CD4-positive, alpha-beta T cell (primary cell): ENCODE measurements around the gene PLEKHN1. TPM values are rescaled to one million over a fixed set of nuclear protein-coding genes. Genes with fewer than 3 reads are reported as not detected.

ENCODE experiments used
- ATAC-seq: fragments of 200-7000 bp; cut with Tn5 transposase; one replicate; pipeline ENCODE4 v1.10.0; 2022; ENCODE audit warnings: mild to moderate bottlenecking; ENCODE audit not compliant: poor library complexity
- CTCF ChIA-PET: fragments of 350-600 bp; sonication (Branson Sonifier 250); formaldehyde crosslinking; loops from one replicate; lab custom pipeline; 2021; ENCODE audit warnings: antibody characterized with exemption, inconsistent platforms; lab: Charles Lee
- POLR2A ChIA-PET: fragments of 350-600 bp; sonication (Branson Sonifier 250); formaldehyde crosslinking; loops from one replicate; lab custom pipeline; 2021; ENCODE audit warnings: antibody characterized with exemption, inconsistent platforms; lab: Charles Lee
- DNase-seq, 14 experiments: peaks; one replicate each; pipeline ENCODE4 v3.0.0-alpha.2; 2013 to 2020; ENCODE audit warnings: mixed read lengths in 2 of 14
- H3K27ac ChIP-seq, 2 donors: one replicate each; pipeline versions ENCODE4 v1.5.1 to v1.7.0; 2013; ENCODE audit warnings: low read length in 2 of 2, low read depth in 1 of 2, mild to moderate bottlenecking in 1 of 2
- H3K27me3 ChIP-seq, 2 experiments: 1 replicate in 1 of 2; 2 replicates in 1 of 2; pipeline versions ENCODE4 v1.6.1 to v1.7.0; 2013; ENCODE audit warnings: low read length in 2 of 2, control low read depth in 1 of 2, mild to moderate bottlenecking in 1 of 2, moderate library complexity in 1 of 2; ENCODE audit not compliant: insufficient read depth in 2 of 2, control insufficient read depth in 1 of 2
- H3K36me3 ChIP-seq: one replicate; pipeline ENCODE4 v1.6.1; 2013; ENCODE audit warnings: low read length, control low read depth; ENCODE audit not compliant: insufficient read depth
- H3K4me1 ChIP-seq: one replicate; pipeline ENCODE4 v1.6.1; 2013; ENCODE audit warnings: low read length, control low read depth; ENCODE audit not compliant: insufficient read depth
- H3K4me3 ChIP-seq: one replicate; pipeline ENCODE4 v1.5.1; 2013; ENCODE audit warnings: mild to moderate bottlenecking, low read length, moderate library complexity
- H3K9me3 ChIP-seq, 2 experiments: 1 replicate in 1 of 2; 2 replicates in 1 of 2; pipeline versions ENCODE4 v1.6.1 to v1.7.0; 2013; ENCODE audit warnings: low read length in 2 of 2, mild to moderate bottlenecking in 2 of 2, control low read depth in 1 of 2, moderate library complexity in 1 of 2; ENCODE audit not compliant: control insufficient read depth in 1 of 2, insufficient read depth in 1 of 2
- H3K27ac Mint-ChIP-seq: one replicate; pipeline ENCODE4 v1.8.0; 2020; ENCODE audit warnings: mixed read lengths
- H3K27me3 Mint-ChIP-seq: one replicate; pipeline ENCODE4 v1.8.0; 2021; ENCODE audit warnings: mixed read lengths
- H3K36me3 Mint-ChIP-seq: one replicate; pipeline ENCODE4 v1.8.0; 2021; ENCODE audit warnings: low read depth, mixed read lengths
- H3K4me1 Mint-ChIP-seq: one replicate; pipeline ENCODE4 v1.8.0; 2021; ENCODE audit warnings: low read depth, mixed read lengths
- H3K4me3 Mint-ChIP-seq: one replicate; pipeline ENCODE4 v1.8.0; 2020; ENCODE audit warnings: mild to moderate bottlenecking, mixed read lengths
- H3K9me3 Mint-ChIP-seq: one replicate; pipeline ENCODE4 v1.8.0; 2020; ENCODE audit warnings: mixed read lengths
- intact Hi-C, 2 experiments: fragments of 100-400 bp; cut with DNase I in 1 of 2; cut with micrococcal nuclease in 1 of 2; formaldehyde crosslinking; loops; one replicate each; pipeline versions ENCODE4 v1.15.1 to v1.9.0; 2023 to 2025; cut with DNase I, micrococcal nuclease
- total RNA-seq, 174 experiments: library from RNA in 2 of 174; stranded (reverse) in 2 of 174; gene quantifications; one replicate each; pipeline ENCODE4 v1.2.3 and lab custom pipeline; 2021 to 2026
- TF ChIP-seq, protein P1 (sequence below): fragments of 200-600 bp; IDR thresholded peaks from one replicate; pipeline ENCODE4 v1.8.0; 2022; ENCODE audit warnings: antibody characterized with exemption, mild to moderate bottlenecking

Gene PLEKHN1
- total RNA-seq, 2 experiments from 2014 or later, result 0.69 to 0.95 TPM

DNA sequence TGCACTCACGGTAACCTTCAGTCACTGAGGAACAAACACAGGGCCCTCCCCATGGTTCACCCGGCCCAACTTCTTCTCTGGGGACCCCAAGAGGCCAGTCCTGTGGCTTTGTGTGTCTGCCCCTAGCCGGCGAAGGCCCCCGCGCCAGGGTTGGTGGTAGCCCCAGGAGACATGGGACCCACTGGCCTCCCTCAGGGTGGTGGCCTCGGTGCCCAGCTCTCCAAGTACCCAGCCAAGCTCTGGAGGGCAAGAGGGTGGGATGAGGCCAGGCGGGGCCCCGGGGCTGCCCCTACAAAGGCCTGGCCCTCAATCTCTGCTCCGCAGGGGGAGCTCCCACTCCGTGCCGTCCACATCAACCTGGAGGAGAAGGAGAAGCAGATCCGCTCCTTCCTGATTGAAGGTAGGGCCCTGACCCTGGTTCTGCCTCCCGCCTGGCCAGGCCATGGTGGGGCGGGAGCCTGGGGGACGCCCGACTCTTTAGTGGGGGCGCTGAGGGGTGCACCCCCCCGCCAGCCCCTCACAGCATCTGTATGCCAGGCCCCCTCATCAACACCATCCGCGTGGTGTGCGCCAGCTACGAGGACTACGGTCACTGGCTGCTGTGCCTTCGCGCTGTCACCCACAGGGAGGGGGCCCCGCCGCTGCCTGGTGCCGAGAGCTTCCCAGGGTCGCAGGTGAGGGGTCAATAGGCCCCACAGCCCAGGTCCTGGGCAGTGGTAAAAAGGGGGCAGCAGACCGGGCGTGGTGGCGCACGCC is 5.6 kb downstream of the PLEKHN1 start:
- Mint-ChIP-seq H3K4me1 (peaks cover 7% of the 10 kb centered on the region), H3K27ac (no peak overlapping the region), H3K4me3 (no peak overlapping the region), H3K9me3 (no peaks in the 10 kb centered on the region), H3K27me3 (peaks cover 30% of the 10 kb centered on the region), H3K36me3 (no peaks in the 10 kb centered on the region)
- no peaks in the 10 kb centered on the region for H3K36me3 ChIP-seq
- H3K4me1 ChIP-seq, result peaks cover 19% of the 10 kb centered on the region
- DNase-seq (peak in 1 of 14 experiments; percentile 25), ATAC-seq (no peak)
- intact Hi-C loops, result no loop called here
- POLR2A ChIA-PET, result no interaction called here
- TF ChIP-seq, protein P1, sequence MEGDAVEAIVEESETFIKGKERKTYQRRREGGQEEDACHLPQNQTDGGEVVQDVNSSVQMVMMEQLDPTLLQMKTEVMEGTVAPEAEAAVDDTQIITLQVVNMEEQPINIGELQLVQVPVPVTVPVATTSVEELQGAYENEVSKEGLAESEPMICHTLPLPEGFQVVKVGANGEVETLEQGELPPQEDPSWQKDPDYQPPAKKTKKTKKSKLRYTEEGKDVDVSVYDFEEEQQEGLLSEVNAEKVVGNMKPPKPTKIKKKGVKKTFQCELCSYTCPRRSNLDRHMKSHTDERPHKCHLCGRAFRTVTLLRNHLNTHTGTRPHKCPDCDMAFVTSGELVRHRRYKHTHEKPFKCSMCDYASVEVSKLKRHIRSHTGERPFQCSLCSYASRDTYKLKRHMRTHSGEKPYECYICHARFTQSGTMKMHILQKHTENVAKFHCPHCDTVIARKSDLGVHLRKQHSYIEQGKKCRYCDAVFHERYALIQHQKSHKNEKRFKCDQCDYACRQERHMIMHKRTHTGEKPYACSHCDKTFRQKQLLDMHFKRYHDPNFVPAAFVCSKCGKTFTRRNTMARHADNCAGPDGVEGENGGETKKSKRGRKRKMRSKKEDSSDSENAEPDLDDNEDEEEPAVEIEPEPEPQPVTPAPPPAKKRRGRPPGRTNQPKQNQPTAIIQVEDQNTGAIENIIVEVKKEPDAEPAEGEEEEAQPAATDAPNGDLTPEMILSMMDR, result no peak
- CTCF ChIA-PET, result no interaction called here
- H3K4me3 ChIP-seq, result no peak overlapping the region
- no peak overlapping the region for H3K27ac ChIP-seq
- peaks cover 0 to 15% of the 10 kb centered on the region in 2 experiments for H3K9me3 ChIP-seq
- peaks cover 21 to 28% of the 10 kb centered on the region in 2 experiments for H3K27me3 ChIP-seq

- DNase-seq (peak in 1 of 14 experiments; percentile 23), ATAC-seq (no peak)
- POLR2A ChIA-PET, result no interaction called here
- H3K27me3 Mint-ChIP-seq, result peaks cover 30% of the 10 kb centered on the region
- no peaks in the 10 kb centered on the region for H3K36me3 Mint-ChIP-seq
- no peak overlapping the region for H3K27ac Mint-ChIP-seq
- peaks cover 7% of the 10 kb centered on the region for H3K4me1 Mint-ChIP-seq
- no peaks in the 10 kb centered on the region for H3K9me3 Mint-ChIP-seq
- peaks cover 11% of the 10 kb centered on the region for H3K4me1 ChIP-seq
- TF ChIP-seq, protein P1, result no peak
- H3K27me3 ChIP-seq, result peaks cover 21 to 28% of the 10 kb centered on the region in 2 experiments
- intact Hi-C loops, result no loop called here
- CTCF ChIA-PET, result no interaction called here
- H3K4me3 ChIP-seq, result no peak overlapping the region
- H3K9me3 ChIP-seq, result peaks cover 0 to 15% of the 10 kb centered on the region in 2 experiments
- no peak overlapping the region for H3K4me3 Mint-ChIP-seq
- H3K27ac ChIP-seq, result no peak overlapping the region
- H3K36me3 ChIP-seq, result no peaks in the 10 kb centered on the region
Measured at GRCh38 chr1:972726-973458, 6.6 kb downstream of the PLEKHN1 start.

DNA sequence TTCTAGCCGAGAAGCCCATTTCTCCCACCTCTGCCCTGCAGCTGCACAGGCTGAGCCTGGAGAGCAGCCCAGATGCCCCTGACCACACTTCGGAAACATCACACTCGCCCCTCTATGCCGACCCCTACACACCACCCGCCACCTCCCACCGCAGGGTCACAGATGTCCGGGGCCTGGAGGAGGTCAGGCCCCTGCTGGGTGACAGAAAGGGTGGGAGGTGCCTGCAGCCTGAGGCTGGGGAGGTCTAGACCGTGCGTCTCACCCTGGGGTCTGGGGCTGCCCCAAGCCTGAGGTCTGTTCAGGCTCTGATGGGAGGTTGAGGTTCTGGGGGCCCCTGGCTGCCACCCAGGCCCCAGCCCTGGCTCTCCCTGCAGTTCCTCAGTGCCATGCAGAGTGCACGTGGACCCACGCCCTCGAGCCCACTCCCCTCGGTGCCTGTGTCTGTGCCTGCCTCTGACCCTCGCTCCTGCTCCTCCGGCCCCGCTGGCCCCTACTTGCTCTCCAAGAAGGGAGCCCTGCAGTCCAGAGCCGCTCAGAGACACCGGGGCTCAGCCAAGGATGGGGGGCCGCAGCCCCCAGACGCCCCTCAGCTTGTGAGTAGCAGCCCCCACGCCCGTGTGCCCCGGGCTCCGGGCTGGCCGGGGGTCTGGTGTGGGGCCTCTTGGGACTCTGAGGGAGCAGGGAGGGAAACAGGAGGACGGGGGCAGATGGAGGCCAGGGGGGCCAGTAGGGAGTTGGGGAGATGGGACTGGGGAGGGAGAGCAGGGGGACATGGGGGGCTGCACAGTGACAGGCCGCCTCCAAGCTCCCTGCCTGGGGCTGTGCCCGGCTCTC is 7.4 kb downstream of the PLEKHN1 start:
- no peak overlapping the region for H3K4me3 Mint-ChIP-seq
- H3K27me3 ChIP-seq, result peaks cover 21 to 28% of the 10 kb centered on the region in 2 experiments
- no peak overlapping the region for H3K4me3 ChIP-seq
- ATAC-seq, result no peak
- no peak overlapping the region for H3K27ac Mint-ChIP-seq
- POLR2A ChIA-PET, result no interaction called here
- H3K4me1 Mint-ChIP-seq, result peaks cover 7% of the 10 kb centered on the region
- TF ChIP-seq, protein P1, result no peak
- CTCF ChIA-PET, result no interaction called here
- peak in 1 of 14 experiments; percentile 19 for DNase-seq
- peaks cover 11% of the 10 kb centered on the region for H3K4me1 ChIP-seq
- H3K9me3 Mint-ChIP-seq, result no peaks in the 10 kb centered on the region
- H3K36me3 ChIP-seq, result no peaks in the 10 kb centered on the region
- intact Hi-C loops, result no loop called here
- H3K27me3 Mint-ChIP-seq, result peaks cover 28% of the 10 kb centered on the region
- H3K27ac ChIP-seq, result no peak overlapping the region
- H3K36me3 Mint-ChIP-seq, result no peaks in the 10 kb centered on the region
- H3K9me3 ChIP-seq, result peaks cover 0 to 17% of the 10 kb centered on the region in 2 experiments
